GM19238 (cell line): ENCODE results near the gene DMBX1.

ENCODE experiments used
- DNase-seq: peaks from one replicate; pipeline ENCODE4 v3.0.0; 2011; ENCODE audit warnings: low spot score; ENCODE audit not compliant: insufficient read length

Gene DMBX1

GRCh38 chr1:46481961-46482360, 7.7 kb upstream of the DMBX1 start:
- DNase-seq = no peak

DNA sequence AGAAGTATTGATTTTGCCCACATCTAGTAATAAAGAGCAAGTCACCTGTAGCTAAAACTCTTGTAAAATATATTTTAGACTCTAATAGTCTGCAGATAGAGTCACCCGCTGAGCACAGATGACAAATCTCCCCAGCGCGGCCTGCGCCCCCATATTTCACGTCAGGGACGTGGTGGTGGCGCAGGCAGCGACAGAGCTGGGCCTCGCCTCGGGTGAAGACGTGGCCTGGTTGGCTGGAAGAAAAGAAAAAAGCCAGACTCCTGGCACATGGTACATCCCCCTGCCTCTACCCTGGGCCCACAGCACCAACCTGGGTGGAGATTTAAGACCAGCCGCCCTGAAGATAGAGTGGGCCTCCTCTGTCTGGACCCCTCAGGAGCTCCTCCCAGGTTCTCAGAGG, 6.0 kb upstream of the DMBX1 start:
- DNase-seq = no peak

GRCh38 chr1:46484783-46485490, 4.7 kb upstream of the DMBX1 start:
- no peak for DNase-seq

GRCh38 chr1:46485564-46486431, 3.8 kb upstream of the DMBX1 start:
- no peak for DNase-seq

DNA sequence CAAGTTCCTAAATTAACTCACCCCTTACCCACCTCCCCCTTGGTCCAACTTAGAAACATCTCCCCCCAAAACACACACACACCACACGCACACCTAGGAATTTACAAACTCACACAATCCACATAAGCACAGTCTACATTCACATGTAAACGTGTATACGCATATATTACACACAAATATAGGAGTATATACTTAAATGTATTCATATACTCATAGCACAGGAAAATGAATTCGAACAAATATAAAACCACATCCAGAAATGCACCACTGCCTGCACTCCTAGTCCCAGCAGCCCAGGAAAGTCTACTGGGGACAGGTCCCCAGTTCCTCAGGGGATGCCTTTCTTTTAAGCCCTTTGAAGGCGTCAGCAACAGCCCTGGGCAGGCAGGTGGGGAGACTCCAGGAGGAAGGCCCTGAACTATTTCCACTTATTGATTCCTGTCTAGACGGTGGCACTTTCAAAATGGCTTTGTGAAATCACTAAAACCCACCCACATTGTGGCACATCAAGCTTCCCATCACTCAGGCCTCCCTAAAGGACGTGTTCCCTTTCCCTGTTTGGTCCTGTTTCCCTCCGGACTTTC, 3.1 kb upstream of the DMBX1 start:
- DNase-seq = no peak

DNA sequence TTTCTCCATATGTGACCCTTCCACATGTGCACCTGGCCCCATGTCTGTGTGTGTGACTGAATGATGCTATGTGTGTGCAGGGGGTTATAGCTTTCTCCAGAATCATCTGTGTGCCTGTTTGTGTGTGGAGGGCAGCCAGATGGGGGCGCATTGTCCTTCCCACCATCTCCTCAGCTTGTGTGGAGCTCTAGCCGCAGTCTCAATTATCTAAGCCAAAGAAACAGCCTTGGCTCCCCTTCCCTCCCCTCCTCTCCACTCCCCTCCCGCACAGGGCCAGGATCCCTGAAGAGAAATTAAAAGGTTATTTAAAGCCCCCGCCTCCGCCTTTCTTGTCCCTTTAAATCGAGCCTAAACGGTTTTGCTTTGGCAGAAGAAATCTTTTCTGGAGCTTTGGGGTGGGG, 1.8 kb upstream of the DMBX1 start:
- DNase-seq = no peak

DNA sequence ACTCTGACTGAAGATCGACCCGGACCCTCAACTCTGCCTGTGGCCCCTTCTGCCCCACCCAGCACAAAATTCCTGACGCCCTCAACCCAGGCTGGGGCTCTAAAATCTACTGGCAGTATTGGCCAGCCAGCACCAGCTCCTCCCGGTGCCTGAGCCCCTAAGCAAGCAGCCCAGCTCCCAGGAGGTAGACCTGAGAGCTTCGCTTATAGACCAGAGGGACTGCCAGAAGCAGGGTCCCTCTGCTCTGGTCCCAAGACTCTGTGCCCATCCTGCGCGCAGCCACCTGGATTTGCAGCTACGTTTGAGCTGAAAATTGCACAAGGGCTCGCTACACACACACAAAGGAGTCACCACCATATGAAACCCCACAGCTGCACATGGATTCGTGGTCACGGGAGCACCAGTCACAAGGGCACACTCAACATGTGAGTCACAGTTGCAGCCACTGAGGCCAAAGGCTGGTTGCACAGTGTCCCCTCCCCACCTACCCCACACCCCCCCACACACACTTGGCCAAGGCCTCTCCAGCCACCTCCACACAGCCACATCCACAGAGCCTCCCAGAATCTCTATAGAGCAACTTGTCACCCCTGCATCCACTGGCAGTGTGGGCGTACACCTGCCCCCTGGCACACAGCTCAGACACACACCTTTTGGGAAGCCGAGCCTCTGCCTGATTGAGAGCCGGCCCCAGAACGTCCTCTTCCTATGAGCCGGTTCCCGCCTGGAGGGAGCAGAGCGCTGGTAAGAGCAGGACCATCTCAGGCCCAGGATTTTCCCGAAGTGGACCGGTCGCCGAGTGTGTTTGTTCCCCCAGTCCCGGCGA, 1.1 kb upstream of the DMBX1 start:
- DNase-seq = no peak

- DNase-seq = no peak
These were observed 433 bp upstream of the DMBX1 start for GRCh38 chr1:46489169-46489637.

- no peak for DNase-seq
These were observed 695 bp downstream of the DMBX1 start for GRCh38 chr1:46490406-46490655.

- no peak for DNase-seq
These were observed 1.2 kb downstream of the DMBX1 start for GRCh38 chr1:46490656-46491442.

DNA sequence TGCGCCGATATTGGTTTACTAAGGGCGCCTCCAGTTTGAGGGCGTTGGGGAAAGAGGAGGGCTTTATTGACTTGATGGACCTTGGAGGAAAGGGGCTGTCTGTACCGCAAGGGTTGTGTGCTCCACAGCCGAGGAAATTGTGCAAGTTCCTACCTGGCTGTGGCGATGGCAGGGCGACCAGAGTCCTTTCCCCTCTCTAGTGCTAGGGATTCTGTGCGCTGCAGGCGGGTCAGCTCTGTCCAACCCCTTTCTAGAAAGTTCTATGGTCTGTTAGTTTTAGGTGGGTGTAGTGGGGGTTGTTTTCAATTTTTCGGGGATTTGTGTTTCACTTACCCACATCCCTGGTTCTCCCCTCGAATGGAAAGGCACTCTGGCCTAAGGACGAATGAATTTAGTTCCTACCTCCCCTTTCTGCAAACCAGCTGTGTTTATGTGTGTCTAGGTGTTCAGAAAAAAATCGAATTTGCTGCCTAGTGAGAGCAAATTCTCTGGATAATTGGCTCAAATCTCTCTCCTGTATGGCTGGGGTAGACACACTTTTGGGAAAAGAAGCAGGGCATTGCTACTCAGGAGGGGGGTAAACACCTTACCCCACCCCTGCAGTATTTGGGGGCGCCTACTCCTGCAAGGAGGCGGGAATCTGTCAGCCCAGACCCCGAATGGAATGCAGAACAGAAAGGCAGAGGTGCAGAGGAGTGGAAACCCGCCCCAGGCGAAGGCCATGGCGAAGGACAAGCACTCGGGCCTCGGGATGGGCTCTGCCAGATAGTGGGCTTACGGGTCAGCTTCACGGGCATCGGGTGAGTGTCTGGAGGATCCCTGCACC, 2.0 kb downstream of the DMBX1 start:
- DNase-seq = no peak

DNA sequence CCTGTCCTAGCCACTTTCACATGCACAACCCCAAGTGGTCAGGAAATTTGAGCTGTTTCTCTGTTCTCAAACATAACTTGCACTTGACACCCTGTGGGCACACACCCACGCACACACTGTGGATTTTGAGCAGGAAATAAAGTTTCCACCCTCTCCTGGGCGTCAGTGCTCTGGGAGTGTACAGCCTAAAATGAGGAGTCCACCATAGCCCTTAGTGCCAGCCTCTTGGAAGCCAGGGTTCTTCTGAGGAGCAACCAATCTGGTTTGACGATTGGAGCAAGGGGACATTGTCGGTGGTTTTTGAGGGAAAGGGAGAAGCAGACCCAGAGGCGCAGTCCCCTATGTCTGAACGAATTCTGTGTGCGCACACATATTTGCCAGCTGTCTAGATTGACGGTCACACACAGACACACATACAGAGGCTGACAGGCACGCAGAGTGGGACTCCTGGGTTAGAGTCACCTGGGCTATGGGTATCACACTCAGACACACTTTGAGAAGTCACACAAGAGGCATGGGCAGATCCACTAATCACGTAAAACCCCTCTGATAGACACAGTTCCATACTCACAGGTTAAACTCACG, 2.7 kb downstream of the DMBX1 start:
- no peak for DNase-seq

DNA sequence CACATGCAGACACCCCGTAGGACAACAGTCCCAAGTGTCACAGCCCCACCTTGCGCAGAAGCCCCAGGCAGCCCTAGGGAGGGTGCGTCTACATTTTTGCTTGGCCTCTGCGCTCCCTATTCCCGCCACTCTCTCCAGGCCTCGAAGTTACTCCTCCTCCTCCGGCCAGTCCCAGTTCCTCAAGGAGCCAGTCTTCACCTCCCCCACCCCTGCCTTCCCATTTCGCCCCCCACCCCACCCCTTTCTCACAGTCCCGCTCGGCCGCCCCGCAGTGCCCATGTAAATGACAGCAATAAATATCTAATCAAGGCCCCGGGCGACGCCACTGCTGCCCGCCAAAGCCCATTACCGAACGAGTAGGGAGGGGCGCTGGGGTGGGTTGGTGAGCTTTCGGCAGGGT, 3.2 kb downstream of the DMBX1 start:
- no peak for DNase-seq

DNA sequence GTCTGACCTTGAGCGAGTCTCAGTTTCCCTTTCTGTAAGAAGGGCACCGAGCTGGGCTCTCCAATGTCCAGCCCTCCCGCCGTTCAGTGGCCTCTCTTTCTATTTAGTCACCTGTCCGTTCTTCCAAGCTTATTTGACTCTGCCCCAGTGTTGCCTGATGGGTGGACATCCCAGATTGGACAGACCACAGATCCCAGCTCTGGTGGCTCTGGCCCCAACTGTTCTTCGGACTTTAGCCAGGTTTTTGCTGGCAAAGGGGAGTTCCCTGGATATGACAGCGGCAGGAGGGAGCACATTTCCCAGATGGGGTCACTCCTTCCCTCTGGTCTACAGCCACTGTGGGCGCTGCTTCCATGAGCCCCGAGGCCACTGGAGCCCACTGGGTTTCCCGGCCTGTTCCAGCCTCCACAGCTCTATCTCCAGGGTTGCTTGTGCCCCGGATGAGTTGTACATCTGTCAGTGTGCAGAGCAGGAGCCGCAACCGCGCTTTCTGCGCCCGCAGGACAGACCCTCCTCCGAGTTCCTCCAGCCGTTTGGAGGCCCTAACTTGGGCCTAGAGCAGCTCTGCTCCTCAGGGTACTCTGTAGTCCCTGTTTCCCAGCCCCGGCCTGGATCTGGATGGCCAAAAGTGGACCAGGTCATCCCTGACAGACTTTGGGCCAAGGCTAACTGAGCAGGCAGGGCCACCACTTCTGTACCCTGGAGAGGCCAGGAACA, 3.8 kb downstream of the DMBX1 start:
- no peak for DNase-seq

- DNase-seq = no peak
These were observed 5.3 kb downstream of the DMBX1 start for GRCh38 chr1:46494910-46495309.

- DNase-seq = no peak
These were observed 6.1 kb downstream of the DMBX1 start for GRCh38 chr1:46495778-46496177.

DNA sequence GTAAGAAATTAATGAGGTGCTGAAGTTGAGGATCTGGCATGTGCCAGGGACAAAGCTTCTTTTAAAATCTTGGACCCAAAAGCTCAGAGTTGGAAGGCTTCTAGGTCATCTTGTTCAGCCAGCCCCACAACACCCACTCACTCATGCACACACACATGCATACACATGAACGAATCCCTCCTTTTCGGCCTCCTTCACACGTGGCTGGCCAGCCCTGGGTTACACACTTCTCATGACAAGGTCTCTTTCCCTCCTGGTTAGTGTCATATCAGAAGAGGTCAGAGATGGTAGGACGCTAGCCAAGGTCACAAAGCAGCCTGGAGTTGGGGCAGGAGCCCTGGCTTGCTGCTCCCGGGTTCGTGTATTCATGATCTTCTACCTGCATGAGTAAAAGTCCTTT, 6.9 kb downstream of the DMBX1 start:
- no peak for DNase-seq

DNA sequence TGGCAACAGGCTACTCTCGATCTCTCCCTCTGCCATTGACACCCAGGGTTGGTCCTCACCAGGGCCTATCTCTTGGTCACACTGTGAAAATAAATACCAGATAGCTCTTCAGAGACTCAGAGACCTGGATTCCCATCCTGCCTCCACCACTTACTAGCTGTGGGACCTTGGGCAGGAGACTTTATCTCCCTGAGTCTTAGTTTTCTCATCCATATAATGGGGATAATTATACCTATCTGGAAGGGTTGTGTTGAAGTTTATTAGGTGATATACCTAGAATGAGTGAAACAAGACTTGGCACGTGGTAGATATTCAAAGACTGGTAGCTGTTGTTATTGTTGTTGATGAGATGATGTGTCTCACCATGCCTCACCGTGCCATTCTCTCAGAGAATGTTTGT, 7.4 kb downstream of the DMBX1 start:
- DNase-seq = no peak

DNA sequence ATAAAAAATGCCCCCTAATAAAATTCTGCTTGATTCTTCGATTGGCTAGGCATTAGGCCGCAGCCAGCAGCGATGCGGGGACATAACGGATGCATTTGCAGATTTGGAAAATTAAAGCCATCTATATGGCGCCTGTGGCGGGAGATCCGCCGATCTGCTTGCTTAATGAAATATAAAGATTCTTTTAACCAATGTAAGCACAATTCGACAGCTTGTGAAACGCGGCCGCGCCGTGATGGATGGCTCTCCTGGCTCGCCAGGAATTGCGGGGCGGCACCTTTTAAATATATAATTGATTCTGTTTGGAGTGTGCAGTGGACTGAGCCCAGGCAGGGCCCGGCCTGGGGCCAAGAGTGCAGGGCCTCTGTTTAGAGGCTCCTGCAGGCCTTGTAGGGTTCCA, 8.0 kb downstream of the DMBX1 start:
- no peak for DNase-seq
